ENCODE results near the gene ADARB1.

DNA sequence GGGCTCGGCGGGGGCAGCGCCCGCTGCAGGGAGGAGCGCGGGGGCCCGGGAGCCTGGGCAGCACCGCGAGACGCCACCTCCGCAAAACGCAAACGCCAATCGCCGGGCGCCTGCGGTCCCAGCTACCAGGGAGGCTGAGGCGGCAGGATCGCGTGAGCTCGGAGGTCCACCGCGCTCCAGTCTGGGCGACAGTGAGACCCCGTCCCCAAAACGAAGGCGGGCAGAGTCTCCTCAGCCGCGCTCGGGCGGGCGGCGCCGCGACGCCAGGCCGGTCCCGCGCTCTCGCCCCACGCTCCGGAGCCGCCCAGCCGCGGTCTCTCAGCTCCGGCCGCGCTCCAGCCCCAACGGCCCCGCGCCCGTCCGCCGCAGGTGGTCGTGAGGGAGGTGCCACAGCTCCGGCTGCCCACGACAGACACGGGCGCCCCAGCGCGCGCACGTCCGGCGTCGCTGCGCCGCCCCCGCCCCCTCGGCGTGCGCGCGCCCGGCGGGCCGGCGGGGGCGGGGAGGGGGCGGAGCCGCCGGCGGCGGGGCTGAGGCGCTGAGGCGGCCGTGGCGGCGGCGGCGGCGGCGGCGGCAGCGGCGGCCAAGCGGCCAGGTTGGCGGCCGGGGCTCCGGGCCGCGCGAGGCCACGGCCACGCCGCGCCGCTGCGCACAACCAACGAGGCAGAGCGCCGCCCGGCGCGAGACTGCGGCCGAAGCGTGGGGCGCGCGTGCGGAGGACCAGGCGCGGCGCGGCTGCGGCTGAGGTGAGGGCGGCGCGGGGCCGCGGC, at the start of gene ADARB1:
- TF ChIP-seq, protein P1, sequence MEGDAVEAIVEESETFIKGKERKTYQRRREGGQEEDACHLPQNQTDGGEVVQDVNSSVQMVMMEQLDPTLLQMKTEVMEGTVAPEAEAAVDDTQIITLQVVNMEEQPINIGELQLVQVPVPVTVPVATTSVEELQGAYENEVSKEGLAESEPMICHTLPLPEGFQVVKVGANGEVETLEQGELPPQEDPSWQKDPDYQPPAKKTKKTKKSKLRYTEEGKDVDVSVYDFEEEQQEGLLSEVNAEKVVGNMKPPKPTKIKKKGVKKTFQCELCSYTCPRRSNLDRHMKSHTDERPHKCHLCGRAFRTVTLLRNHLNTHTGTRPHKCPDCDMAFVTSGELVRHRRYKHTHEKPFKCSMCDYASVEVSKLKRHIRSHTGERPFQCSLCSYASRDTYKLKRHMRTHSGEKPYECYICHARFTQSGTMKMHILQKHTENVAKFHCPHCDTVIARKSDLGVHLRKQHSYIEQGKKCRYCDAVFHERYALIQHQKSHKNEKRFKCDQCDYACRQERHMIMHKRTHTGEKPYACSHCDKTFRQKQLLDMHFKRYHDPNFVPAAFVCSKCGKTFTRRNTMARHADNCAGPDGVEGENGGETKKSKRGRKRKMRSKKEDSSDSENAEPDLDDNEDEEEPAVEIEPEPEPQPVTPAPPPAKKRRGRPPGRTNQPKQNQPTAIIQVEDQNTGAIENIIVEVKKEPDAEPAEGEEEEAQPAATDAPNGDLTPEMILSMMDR (IDR thresholded peaks at IDR 0.05; ENCODE audit: low read length): no peak
- TF ChIP-seq EZH2 (IDR thresholded peaks at IDR 0.05; ENCODE audit: borderline replicate concordance, low read length): no peak

All from OCI-LY1 (cell line).